OCI-LY7 (cell line): ENCODE measurements around the gene CMTM3. TPM values are rescaled to one million over a fixed set of nuclear protein-coding genes. Genes with fewer than 3 reads are reported as not detected.
"Not testable (repeated sequence)": the region's sequence is repeated elsewhere in the genome, so short reads cannot be mapped to it uniquely, and the experiment has no call there.

ENCODE experiments used
- BruUV-seq: library from RNA; stranded (reverse); fragments of 400-500 nt; replicated peaks from 2 replicates; lab custom pipeline; 2021; lab: Mats Ljungman, UMichigan
- CTCF ChIA-PET: fragments of 300-600 bp; sonication (Branson Sonifier 250); formaldehyde crosslinking; loops from one replicate; lab custom pipeline; 2022; ENCODE audit warnings: antibody characterized with exemption; ENCODE audit not compliant: unreplicated experiment; lab: Charles Lee
- POLR2A ChIA-PET: fragments of 300-600 bp; sonication (Branson Sonifier 250); formaldehyde crosslinking; loops from one replicate; lab custom pipeline; 2022; ENCODE audit warnings: antibody characterized with exemption; lab: Charles Lee
- DNase-seq: peaks from one replicate; pipeline ENCODE4 v3.0.0-alpha.2; 2015; ENCODE audit warnings: low spot score
- H2AFZ ChIP-seq: fragments of 200-600 bp; sonication (generic), shearing (Covaris generic); 2 replicates; pipeline ENCODE4 v1.6.1; 2014; ENCODE audit warnings: mild to moderate bottlenecking, antibody characterized with exemption, low read length, moderate library complexity
- H3K27ac ChIP-seq: fragments of 200-600 bp; sonication (generic); 2 replicates; pipeline ENCODE4 v1.5.1; 2014; ENCODE audit warnings: mixed run types, low read depth, mild to moderate bottlenecking, moderate library complexity, low read length, inconsistent platforms; ENCODE audit not compliant: poor library complexity, severe bottlenecking
- H3K36me3 ChIP-seq: fragments of 200-600 bp; sonication (generic); 2 replicates; pipeline ENCODE4 v1.6.1; 2014; ENCODE audit warnings: mild to moderate bottlenecking, antibody characterized with exemption, low read length, moderate library complexity, mixed read lengths; ENCODE audit not compliant: insufficient read depth
- H3K4me1 ChIP-seq: fragments of 200-600 bp; sonication (generic); 2 replicates; pipeline ENCODE4 v1.5.1; 2014; ENCODE audit warnings: mild to moderate bottlenecking, low read length; ENCODE audit not compliant: insufficient read depth, poor library complexity, severe bottlenecking
- H3K4me2 ChIP-seq: fragments of 200-600 bp; sonication (generic); 2 replicates; pipeline ENCODE4 v1.6.1; 2014; ENCODE audit warnings: mild to moderate bottlenecking, low read length
- H3K4me3 ChIP-seq: fragments of 200-600 bp; sonication (generic); 2 replicates; pipeline ENCODE4 v1.5.1; 2014; ENCODE audit warnings: mild to moderate bottlenecking, low read depth, low read length; ENCODE audit not compliant: poor library complexity, severe bottlenecking
- H3K79me2 ChIP-seq: fragments of 200-600 bp; sonication (generic); 2 replicates; pipeline ENCODE4 v1.6.1; 2016; ENCODE audit warnings: low read depth, mild to moderate bottlenecking, low read length, moderate library complexity, mixed read lengths; ENCODE audit not compliant: insufficient read depth
- H3K9me2 ChIP-seq: fragments of 200-600 bp; sonication (generic); 2 replicates; pipeline ENCODE4 v1.6.1; 2016; ENCODE audit warnings: mild to moderate bottlenecking, low read length, mixed read lengths; ENCODE audit not compliant: insufficient read depth
- H3K9me3 ChIP-seq: fragments of 200-600 bp; sonication (generic); 2 replicates; pipeline ENCODE4 v1.6.1; 2014; ENCODE audit warnings: mild to moderate bottlenecking, mixed run types, low read length, mixed read lengths
- H4K20me1 ChIP-seq: fragments of 200-600 bp; sonication (generic); 2 replicates; pipeline ENCODE4 v1.6.1; 2014; ENCODE audit warnings: mild to moderate bottlenecking, antibody characterized with exemption, low read length, moderate library complexity, mixed read lengths; ENCODE audit not compliant: insufficient read depth
- EZH2phosphoT487 ChIP-seq: fragments of 200-600 bp; sonication (generic); IDR thresholded peaks from 2 replicates; pipeline ENCODE4 v1.6.1; 2018; ENCODE audit warnings: low read depth, borderline replicate concordance, mild to moderate bottlenecking, mixed run types, antibody characterized with exemption, low read length, moderate library complexity, mixed read lengths
- intact Hi-C: fragments of 100-400 bp; cut with micrococcal nuclease; formaldehyde crosslinking; loops from one replicate; pipeline ENCODE4 v1.10.0; 2022; ENCODE audit not compliant: unreplicated experiment
- total RNA-seq, 2 experiments: library from RNA; depleted of rRNA in 1 of 2; stranded (reverse); fragments of >200 nt in 1 of 2; shearing (Covaris generic) in 1 of 2; gene quantifications; 2 replicates each; pipeline ENCODE4 v1.2.3, GENCODE V29; 2014 to 2022
- TF ChIP-seq, protein P1 (sequence below): fragments of 200-600 bp; sonication (generic); conservative IDR thresholded peaks from 2 replicates; pipeline ENCODE4 v1.5.1; 2014; ENCODE audit warnings: mild to moderate bottlenecking, antibody characterized with exemption, low read length, moderate library complexity, mixed read lengths

The CMTM3 gene
- total RNA-seq, 2 experiments from 2014 or later = 5.0 to 30.4 TPM

GRCh38 chr16:66623755-66624154, 19.3 kb downstream of the CMTM3 start:
- DNase-seq = no peak
- ChIA-PET POLR2A (no interaction called here), CTCF (no interaction called here)
- H3K36me3 ChIP-seq = no peaks in the 10 kb centered on the region
- TF ChIP-seq EZH2phosphoT487 = no peak
- TF ChIP-seq, protein P1, sequence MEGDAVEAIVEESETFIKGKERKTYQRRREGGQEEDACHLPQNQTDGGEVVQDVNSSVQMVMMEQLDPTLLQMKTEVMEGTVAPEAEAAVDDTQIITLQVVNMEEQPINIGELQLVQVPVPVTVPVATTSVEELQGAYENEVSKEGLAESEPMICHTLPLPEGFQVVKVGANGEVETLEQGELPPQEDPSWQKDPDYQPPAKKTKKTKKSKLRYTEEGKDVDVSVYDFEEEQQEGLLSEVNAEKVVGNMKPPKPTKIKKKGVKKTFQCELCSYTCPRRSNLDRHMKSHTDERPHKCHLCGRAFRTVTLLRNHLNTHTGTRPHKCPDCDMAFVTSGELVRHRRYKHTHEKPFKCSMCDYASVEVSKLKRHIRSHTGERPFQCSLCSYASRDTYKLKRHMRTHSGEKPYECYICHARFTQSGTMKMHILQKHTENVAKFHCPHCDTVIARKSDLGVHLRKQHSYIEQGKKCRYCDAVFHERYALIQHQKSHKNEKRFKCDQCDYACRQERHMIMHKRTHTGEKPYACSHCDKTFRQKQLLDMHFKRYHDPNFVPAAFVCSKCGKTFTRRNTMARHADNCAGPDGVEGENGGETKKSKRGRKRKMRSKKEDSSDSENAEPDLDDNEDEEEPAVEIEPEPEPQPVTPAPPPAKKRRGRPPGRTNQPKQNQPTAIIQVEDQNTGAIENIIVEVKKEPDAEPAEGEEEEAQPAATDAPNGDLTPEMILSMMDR = no peak
- H3K9me3 ChIP-seq = no peaks in the 10 kb centered on the region
- BruUV-seq = no TSS peak
- no peak overlapping the region for H2AFZ ChIP-seq
- H3K79me2 ChIP-seq = no peaks in the 10 kb centered on the region
- no peak overlapping the region for H3K27ac ChIP-seq
- H3K9me2 ChIP-seq = no peaks in the 10 kb centered on the region
- no peaks in the 10 kb centered on the region for H4K20me1 ChIP-seq
- H3K4me1 ChIP-seq = peaks cover 17% of the 10 kb centered on the region
- H3K4me3 ChIP-seq = no peak overlapping the region
- H3K4me2 ChIP-seq = no peak overlapping the region
- intact Hi-C loops = no loop called here

GRCh38 chr16:66627611-66628378, 23.3 kb downstream of the CMTM3 start:
- POLR2A ChIA-PET, H4K20me1 ChIP-seq, H3K27ac ChIP-seq, intact Hi-C loops, CTCF ChIA-PET, H3K4me1 ChIP-seq, H3K79me2 ChIP-seq, BruUV-seq, H3K9me3 ChIP-seq, H3K4me3 ChIP-seq, H2AFZ ChIP-seq, H3K4me2 ChIP-seq, DNase-seq, H3K9me2 ChIP-seq, H3K36me3 ChIP-seq: not testable (repeated sequence)

DNA sequence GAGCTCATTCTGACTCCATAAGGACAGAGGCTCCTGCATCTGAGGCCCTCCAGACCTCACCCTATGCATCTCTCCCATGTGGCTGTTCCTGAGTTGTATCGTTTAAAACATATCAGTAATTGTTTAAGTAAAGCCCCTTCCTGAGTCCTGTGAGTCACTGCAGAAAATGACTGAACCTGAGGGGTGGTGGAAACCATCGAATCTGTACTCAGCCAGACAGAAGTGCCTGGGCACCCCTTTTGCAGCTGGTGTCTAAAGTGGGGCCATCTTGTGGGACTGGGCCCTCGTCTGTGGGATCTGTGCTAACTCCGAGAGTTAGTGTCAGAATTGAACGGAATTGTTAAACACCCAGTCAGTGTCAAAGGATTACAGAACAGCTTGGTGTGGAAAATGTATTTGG, 25.4 kb downstream of the CMTM3 start:
- Histone ChIP-seq H3K4me2 (no peak overlapping the region), H3K79me2 (no peaks in the 10 kb centered on the region), H3K27ac (no peak overlapping the region), H4K20me1 (no peaks in the 10 kb centered on the region), H3K9me2 (no peaks in the 10 kb centered on the region), H3K9me3 (no peaks in the 10 kb centered on the region), H3K4me1 (no peaks in the 10 kb centered on the region), H3K4me3 (no peak overlapping the region), H3K36me3 (no peaks in the 10 kb centered on the region), H2AFZ (no peak overlapping the region)
- ChIA-PET POLR2A (interaction anchor here (1.8 kb wide), 1 partner anchor 10 kb away, joined by 4 read pairs; no protein-coding TSS in a partner anchor), CTCF (no interaction called here)
- TF ChIP-seq, protein P1 = no peak
- TF ChIP-seq EZH2phosphoT487 = no peak
- BruUV-seq = no TSS peak
- intact Hi-C loops = no loop called here
- no peak for DNase-seq

DNA sequence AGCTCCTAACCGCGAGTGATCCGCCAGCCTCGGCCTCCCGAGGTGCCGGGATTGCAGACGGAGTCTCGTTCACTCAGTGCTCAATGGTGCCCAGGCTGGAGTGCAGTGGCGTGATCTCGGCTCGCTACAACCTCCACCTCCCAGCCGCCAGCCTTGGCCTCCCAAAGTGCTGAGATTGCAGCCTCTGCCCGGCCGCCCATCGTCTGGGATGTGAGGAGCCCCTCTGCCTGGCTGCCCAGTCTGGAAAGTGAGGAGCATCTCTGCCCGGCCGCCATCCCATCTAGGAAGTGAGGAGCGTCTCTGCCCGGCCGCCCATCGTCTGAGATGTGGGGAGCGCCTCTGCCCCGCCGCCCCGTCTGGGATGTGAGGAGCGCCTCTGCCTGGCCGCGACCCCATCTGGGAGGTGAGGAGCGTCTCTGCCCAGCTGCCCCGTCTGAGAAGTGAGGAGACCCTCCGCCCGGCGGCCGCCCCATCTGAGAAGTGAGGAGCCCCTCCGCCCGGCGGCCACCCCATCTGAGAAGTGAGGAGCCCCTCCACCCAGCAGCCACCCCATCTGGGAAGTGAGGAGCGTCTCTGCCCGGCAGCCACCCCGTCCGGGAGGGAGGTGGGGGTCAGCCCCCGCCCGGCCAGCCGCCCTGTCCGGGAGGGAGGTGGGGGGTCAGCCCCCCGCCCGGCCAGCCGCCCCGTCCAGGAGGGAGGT, 26.2 kb downstream of the CMTM3 start:
- H2AFZ ChIP-seq, H3K9me2 ChIP-seq, H3K79me2 ChIP-seq, DNase-seq, CTCF ChIA-PET, H4K20me1 ChIP-seq, H3K4me2 ChIP-seq, H3K27ac ChIP-seq, H3K4me3 ChIP-seq, intact Hi-C loops, H3K4me1 ChIP-seq, BruUV-seq, H3K36me3 ChIP-seq, H3K9me3 ChIP-seq: not testable (repeated sequence)
- POLR2A ChIA-PET = interaction anchor here (1.8 kb wide), 1 partner anchor 10 kb away, joined by 4 read pairs; no protein-coding TSS in a partner anchor

GRCh38 chr16:66631558-66631957, 27.1 kb downstream of the CMTM3 start:
- CTCF ChIA-PET, intact Hi-C loops: not testable (repeated sequence)

More at GRCh38 chr16:66631558-66631957, 27.1 kb downstream of the CMTM3 start:
- DNase-seq, H2AFZ ChIP-seq, H3K79me2 ChIP-seq, H3K4me3 ChIP-seq, H3K27ac ChIP-seq, BruUV-seq, H3K4me1 ChIP-seq, H3K36me3 ChIP-seq, H3K9me3 ChIP-seq, H3K4me2 ChIP-seq, H4K20me1 ChIP-seq, POLR2A ChIA-PET, H3K9me2 ChIP-seq: not testable (repeated sequence)
